Measurements from ENCODE around the gene TXN. TPM values are rescaled to one million over a fixed set of nuclear protein-coding genes. Genes with fewer than 3 reads are reported as not detected.

The TXN gene
- total RNA-seq, 1 donor from 2014 or later: 66.8 TPM

GRCh38 chr9:110282739-110283081 lies 26.4 kb upstream of the TXN start:
- Histone ChIP-seq H3K27ac (ENCODE audit: low read depth, low read length) (no peak overlapping the region), H3K36me3 (ENCODE audit: control insufficient read depth in 3 of 3, insufficient read depth in 3 of 3, low read length in 3 of 3) (no peaks in the 10 kb centered on the region), H3K27me3 (ENCODE audit: control insufficient read depth in 3 of 3, insufficient read depth in 3 of 3, low read length in 3 of 3) (no peaks in the 10 kb centered on the region), H3K9ac (ENCODE audit: low read depth in 1 of 3, low read length in 3 of 3) (no peak overlapping the region), H3K4me1 (ENCODE audit: control insufficient read depth in 3 of 3, insufficient read depth in 3 of 3, low read length in 3 of 3) (no peaks in the 10 kb centered on the region), H3K9me3 (ENCODE audit: control insufficient read depth in 3 of 3, low read length in 3 of 3) (no peaks in the 10 kb centered on the region), H3K4me3 (ENCODE audit: low read length in 3 of 3) (no peak overlapping the region)

- Histone ChIP-seq H3K4me3 (ENCODE audit: low read length in 3 of 3) (no peak overlapping the region), H3K9ac (ENCODE audit: low read depth in 1 of 3, low read length in 3 of 3) (no peak overlapping the region), H3K9me3 (ENCODE audit: control insufficient read depth in 3 of 3, low read length in 3 of 3) (no peaks in the 10 kb centered on the region), H3K27me3 (ENCODE audit: control insufficient read depth in 3 of 3, insufficient read depth in 3 of 3, low read length in 3 of 3) (no peaks in the 10 kb centered on the region), H3K4me1 (ENCODE audit: control insufficient read depth in 3 of 3, insufficient read depth in 3 of 3, low read length in 3 of 3) (no peaks in the 10 kb centered on the region), H3K27ac (ENCODE audit: low read depth, low read length) (no peak overlapping the region), H3K36me3 (ENCODE audit: control insufficient read depth in 3 of 3, insufficient read depth in 3 of 3, low read length in 3 of 3) (no peaks in the 10 kb centered on the region)
Observed at GRCh38 chr9:110282018-110282738, 25.9 kb upstream of the TXN start.

- H3K9ac ChIP-seq (ENCODE audit: low read depth in 1 of 3, low read length in 3 of 3): no peak overlapping the region
- no peaks in the 10 kb centered on the region for H3K9me3 ChIP-seq (ENCODE audit: control insufficient read depth in 3 of 3, low read length in 3 of 3)
- H3K27ac ChIP-seq (ENCODE audit: low read depth, low read length): no peak overlapping the region
- no peaks in the 10 kb centered on the region for H3K4me1 ChIP-seq (ENCODE audit: control insufficient read depth in 3 of 3, insufficient read depth in 3 of 3, low read length in 3 of 3)
- no peaks in the 10 kb centered on the region for H3K36me3 ChIP-seq (ENCODE audit: control insufficient read depth in 3 of 3, insufficient read depth in 3 of 3, low read length in 3 of 3)
- no peaks in the 10 kb centered on the region for H3K27me3 ChIP-seq (ENCODE audit: control insufficient read depth in 3 of 3, insufficient read depth in 3 of 3, low read length in 3 of 3)
- H3K4me3 ChIP-seq (ENCODE audit: low read length in 3 of 3): no peak overlapping the region
Observed at GRCh38 chr9:110278080-110278707, 21.9 kb upstream of the TXN start.

GRCh38 chr9:110276781-110277180 lies 20.5 kb upstream of the TXN start:
- H3K4me3 ChIP-seq (ENCODE audit: low read length in 3 of 3): no peak overlapping the region
- no peaks in the 10 kb centered on the region for H3K27me3 ChIP-seq (ENCODE audit: control insufficient read depth in 3 of 3, insufficient read depth in 3 of 3, low read length in 3 of 3)
- H3K27ac ChIP-seq (ENCODE audit: low read depth, low read length): no peak overlapping the region
- no peaks in the 10 kb centered on the region for H3K36me3 ChIP-seq (ENCODE audit: control insufficient read depth in 3 of 3, insufficient read depth in 3 of 3, low read length in 3 of 3)
- H3K4me1 ChIP-seq (ENCODE audit: control insufficient read depth in 3 of 3, insufficient read depth in 3 of 3, low read length in 3 of 3): no peaks in the 10 kb centered on the region
- H3K9ac ChIP-seq (ENCODE audit: low read depth in 1 of 3, low read length in 3 of 3): no peak overlapping the region
- H3K9me3 ChIP-seq (ENCODE audit: control insufficient read depth in 3 of 3, low read length in 3 of 3): no peaks in the 10 kb centered on the region

GRCh38 chr9:110270211-110270995 lies 14.1 kb upstream of the TXN start:
- H3K36me3 ChIP-seq (ENCODE audit: control insufficient read depth in 3 of 3, insufficient read depth in 3 of 3, low read length in 3 of 3): no peaks in the 10 kb centered on the region
- no peak overlapping the region for H3K4me3 ChIP-seq (ENCODE audit: low read length in 3 of 3)
- no peaks in the 10 kb centered on the region for H3K9me3 ChIP-seq (ENCODE audit: control insufficient read depth in 3 of 3, low read length in 3 of 3)
- no peaks in the 10 kb centered on the region for H3K27me3 ChIP-seq (ENCODE audit: control insufficient read depth in 3 of 3, insufficient read depth in 3 of 3, low read length in 3 of 3)
- H3K4me1 ChIP-seq (ENCODE audit: control insufficient read depth in 3 of 3, insufficient read depth in 3 of 3, low read length in 3 of 3): no peaks in the 10 kb centered on the region
- H3K9ac ChIP-seq (ENCODE audit: low read depth in 1 of 3, low read length in 3 of 3): no peak overlapping the region
- H3K27ac ChIP-seq (ENCODE audit: low read depth, low read length): no peak overlapping the region

- no peaks in the 10 kb centered on the region for H3K9me3 ChIP-seq (ENCODE audit: control insufficient read depth in 3 of 3, low read length in 3 of 3)
- H3K27me3 ChIP-seq (ENCODE audit: control insufficient read depth in 3 of 3, insufficient read depth in 3 of 3, low read length in 3 of 3): no peaks in the 10 kb centered on the region
- no peak overlapping the region for H3K9ac ChIP-seq (ENCODE audit: low read depth in 1 of 3, low read length in 3 of 3)
- no peak overlapping the region for H3K27ac ChIP-seq (ENCODE audit: low read depth, low read length)
- no peak overlapping the region for H3K4me3 ChIP-seq (ENCODE audit: low read length in 3 of 3)
- no peaks in the 10 kb centered on the region for H3K36me3 ChIP-seq (ENCODE audit: control insufficient read depth in 3 of 3, insufficient read depth in 3 of 3, low read length in 3 of 3)
- H3K4me1 ChIP-seq (ENCODE audit: control insufficient read depth in 3 of 3, insufficient read depth in 3 of 3, low read length in 3 of 3): no peaks in the 10 kb centered on the region
Observed at GRCh38 chr9:110266795-110267194, 10.5 kb upstream of the TXN start.

GRCh38 chr9:110261632-110262031 lies 5.3 kb upstream of the TXN start:
- Histone ChIP-seq H3K4me1 (ENCODE audit: control insufficient read depth in 3 of 3, insufficient read depth in 3 of 3, low read length in 3 of 3) (peaks cover 0 to 14% (median 9%) of the 10 kb centered on the region in 3 donors), H3K4me3 (ENCODE audit: low read length in 3 of 3) (no peak overlapping the region), H3K36me3 (ENCODE audit: control insufficient read depth in 3 of 3, insufficient read depth in 3 of 3, low read length in 3 of 3) (no peaks in the 10 kb centered on the region), H3K9me3 (ENCODE audit: control insufficient read depth in 3 of 3, low read length in 3 of 3) (no peaks in the 10 kb centered on the region), H3K27ac (ENCODE audit: low read depth, low read length) (no peak overlapping the region), H3K9ac (ENCODE audit: low read depth in 1 of 3, low read length in 3 of 3) (no peak overlapping the region), H3K27me3 (ENCODE audit: control insufficient read depth in 3 of 3, insufficient read depth in 3 of 3, low read length in 3 of 3) (no peaks in the 10 kb centered on the region)

GRCh38 chr9:110260911-110261310 lies 4.6 kb upstream of the TXN start:
- Histone ChIP-seq H3K27ac (ENCODE audit: low read depth, low read length) (no peak overlapping the region), H3K27me3 (ENCODE audit: control insufficient read depth in 3 of 3, insufficient read depth in 3 of 3, low read length in 3 of 3) (no peaks in the 10 kb centered on the region), H3K9ac (ENCODE audit: low read depth in 1 of 3, low read length in 3 of 3) (no peak overlapping the region), H3K4me3 (ENCODE audit: low read length in 3 of 3) (no peak overlapping the region), H3K36me3 (ENCODE audit: control insufficient read depth in 3 of 3, insufficient read depth in 3 of 3, low read length in 3 of 3) (no peaks in the 10 kb centered on the region), H3K4me1 (ENCODE audit: control insufficient read depth in 3 of 3, insufficient read depth in 3 of 3, low read length in 3 of 3) (peaks cover 0 to 14% (median 9%) of the 10 kb centered on the region in 3 donors), H3K9me3 (ENCODE audit: control insufficient read depth in 3 of 3, low read length in 3 of 3) (no peaks in the 10 kb centered on the region)

- Histone ChIP-seq H3K36me3 (ENCODE audit: control insufficient read depth in 3 of 3, insufficient read depth in 3 of 3, low read length in 3 of 3) (no peaks in the 10 kb centered on the region), H3K27ac (ENCODE audit: low read depth, low read length) (no peak overlapping the region), H3K27me3 (ENCODE audit: control insufficient read depth in 3 of 3, insufficient read depth in 3 of 3, low read length in 3 of 3) (no peaks in the 10 kb centered on the region), H3K9ac (ENCODE audit: low read depth in 1 of 3, low read length in 3 of 3) (no peak overlapping the region), H3K4me1 (ENCODE audit: control insufficient read depth in 3 of 3, insufficient read depth in 3 of 3, low read length in 3 of 3) (peaks cover 5 to 20% (median 14%) of the 10 kb centered on the region in 3 donors), H3K9me3 (ENCODE audit: control insufficient read depth in 3 of 3, low read length in 3 of 3) (no peaks in the 10 kb centered on the region), H3K4me3 (ENCODE audit: low read length in 3 of 3) (no peak overlapping the region)
Observed at GRCh38 chr9:110259566-110259965, 3.3 kb upstream of the TXN start.

- peaks cover 6 to 20% (median 15%) of the 10 kb centered on the region in 3 donors for H3K4me1 ChIP-seq (ENCODE audit: control insufficient read depth in 3 of 3, insufficient read depth in 3 of 3, low read length in 3 of 3)
- no peak overlapping the region for H3K27ac ChIP-seq (ENCODE audit: low read depth, low read length)
- no peak overlapping the region for H3K4me3 ChIP-seq (ENCODE audit: low read length in 3 of 3)
- H3K27me3 ChIP-seq (ENCODE audit: control insufficient read depth in 3 of 3, insufficient read depth in 3 of 3, low read length in 3 of 3): no peaks in the 10 kb centered on the region
- H3K9ac ChIP-seq (ENCODE audit: low read depth in 1 of 3, low read length in 3 of 3): no peak overlapping the region
- no peaks in the 10 kb centered on the region for H3K36me3 ChIP-seq (ENCODE audit: control insufficient read depth in 3 of 3, insufficient read depth in 3 of 3, low read length in 3 of 3)
- H3K9me3 ChIP-seq (ENCODE audit: control insufficient read depth in 3 of 3, low read length in 3 of 3): no peaks in the 10 kb centered on the region
Observed at GRCh38 chr9:110258690-110259091, 2.4 kb upstream of the TXN start.
